HL-60/S4 treated with retinoic acid at 250 ng/mL for 4 days and 3 days (cell line): ENCODE data around the gene KRT37.

Experiments used
- in situ Hi-C: fragments of 300-500 bp; cut with MboI; formaldehyde crosslinking; loops from 2 replicates; pipeline ENCODE4 v1.7.0; 2022; ENCODE audit warnings: low sequenced_read_pairs

The KRT37 gene

DNA sequence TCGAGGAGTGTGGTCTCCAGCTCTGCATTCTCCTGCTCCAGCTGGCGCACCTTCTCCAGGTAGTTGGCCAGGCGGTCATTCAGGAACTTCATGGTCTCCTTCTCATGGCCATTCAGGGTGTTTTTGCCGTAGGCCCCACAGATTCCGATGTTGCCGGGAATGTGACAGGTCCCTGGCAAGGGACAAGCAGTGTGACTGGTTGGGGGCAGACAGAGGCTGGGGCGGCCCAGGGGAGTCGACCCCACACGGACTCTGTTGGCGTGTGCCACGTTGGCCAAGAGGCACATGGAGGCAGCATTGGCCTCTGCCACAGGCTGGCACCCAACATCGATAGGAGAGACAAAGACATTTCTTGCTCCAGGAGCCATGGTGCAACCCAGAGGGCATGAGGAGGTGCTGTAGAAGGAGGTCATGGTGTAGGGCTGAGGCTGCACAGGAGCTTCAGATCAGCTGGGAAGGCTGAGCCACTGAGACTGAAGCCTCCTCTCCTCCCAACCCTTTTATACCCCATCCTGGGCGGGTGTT, at the start of gene KRT37:
TSS of gene KRT37 (minus strand) at position 475 of the 525 bp plus-strand sequence. CDS start at position 413, 62 bp downstream.
- in situ Hi-C loops, result no loop called here

GRCh38 chr17:41468346-41468745, 44.0 kb upstream of the KRT37 start:
- in situ Hi-C loops, result no loop called here

DNA sequence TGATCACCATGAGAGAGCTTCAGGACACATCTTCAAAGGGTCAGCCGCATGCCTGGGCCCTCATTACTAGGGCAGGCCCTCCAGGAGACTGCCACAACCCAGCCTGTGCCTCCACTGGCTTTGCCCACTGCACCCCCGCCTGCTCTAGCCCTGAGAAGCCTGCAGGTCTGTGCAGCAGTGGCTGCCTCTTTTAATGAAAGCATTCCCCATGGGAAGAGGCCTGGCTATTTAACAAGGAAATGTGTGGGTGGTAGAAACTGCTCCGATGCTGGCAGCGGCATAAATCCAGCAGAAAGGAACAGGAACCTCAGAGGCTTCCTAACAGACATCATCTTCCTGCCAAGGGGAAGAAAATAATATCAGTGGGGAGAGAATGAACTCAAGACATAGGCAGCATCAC, 43.2 kb upstream of the KRT37 start:
- in situ Hi-C loops, result no loop called here

- in situ Hi-C loops, result no loop called here
Observed at GRCh38 chr17:41466988-41467387, 42.6 kb upstream of the KRT37 start, which contains the start of gene KRT32. Gene KRT32, minus strand, starts transcription at chr17:41467386. Its CDS starts 61 bp downstream, at chr17:41467325.

GRCh38 chr17:41464682-41465081, 40.3 kb upstream of the KRT37 start:
- in situ Hi-C loops, result no loop called here

DNA sequence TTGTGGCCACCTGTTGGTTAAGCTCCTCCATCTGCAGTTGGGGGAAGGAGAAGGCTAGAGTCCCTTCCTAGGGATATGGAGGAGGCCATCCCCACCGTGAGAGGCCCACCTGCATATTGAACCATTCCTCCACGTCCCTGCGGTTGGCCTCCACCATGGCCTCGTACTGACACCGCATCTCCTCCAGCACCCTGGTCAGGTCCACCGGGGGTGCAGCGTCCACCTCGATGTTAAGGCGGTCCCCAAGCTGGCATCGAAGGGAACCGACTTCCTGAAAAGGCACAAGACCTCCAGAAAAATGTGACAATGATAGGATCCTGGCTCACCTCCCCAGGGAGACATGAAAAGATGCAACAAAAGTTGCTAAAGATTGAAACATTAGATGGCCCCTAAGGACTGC, 39.8 kb upstream of the KRT37 start:
- in situ Hi-C loops, result no loop called here

- in situ Hi-C loops, result no loop called here
Observed at GRCh38 chr17:41463746-41464145, 39.4 kb upstream of the KRT37 start.

GRCh38 chr17:41462705-41463104, 38.3 kb upstream of the KRT37 start:
- in situ Hi-C loops, result no loop called here

DNA sequence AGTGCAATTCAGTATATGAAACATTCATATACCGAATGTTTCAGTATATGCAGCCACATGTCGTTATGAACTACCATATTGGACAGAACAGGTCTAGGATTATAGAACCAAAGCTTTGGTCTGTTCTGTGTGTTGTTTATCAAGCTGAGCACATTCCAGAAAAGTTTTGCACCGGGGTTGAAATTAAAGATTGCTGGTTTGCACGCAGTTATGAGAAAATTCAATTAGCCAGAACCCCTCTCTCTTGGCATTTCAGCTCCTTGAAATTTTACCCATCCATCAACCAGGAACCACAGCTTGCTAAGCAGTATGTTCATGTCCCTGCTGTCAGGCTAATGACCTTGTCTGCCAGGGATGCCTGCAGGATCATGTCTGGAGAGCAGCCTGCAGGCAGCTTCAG, 33.3 kb upstream of the KRT37 start:
- in situ Hi-C loops, result no loop called here

DNA sequence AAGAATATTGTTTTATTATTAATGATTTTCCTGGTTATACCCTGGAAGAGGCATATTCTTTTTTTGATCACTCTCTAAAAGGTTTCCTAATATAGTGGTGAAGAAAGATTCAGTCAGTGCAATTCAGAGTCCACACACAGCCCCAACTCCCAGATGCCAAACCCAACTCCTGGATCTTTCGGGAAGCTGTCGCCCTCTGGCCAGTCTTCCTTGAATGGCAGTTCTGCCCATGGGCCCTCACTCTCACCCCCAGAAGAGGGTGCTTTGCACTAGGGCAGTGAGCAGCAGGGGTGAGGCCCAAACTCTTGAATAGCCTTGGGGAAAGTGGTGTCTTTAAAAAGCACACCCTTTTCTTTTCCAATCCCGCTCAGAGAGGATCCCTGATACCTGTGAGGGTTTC, 31.8 kb upstream of the KRT37 start:
- in situ Hi-C loops, result no loop called here

DNA sequence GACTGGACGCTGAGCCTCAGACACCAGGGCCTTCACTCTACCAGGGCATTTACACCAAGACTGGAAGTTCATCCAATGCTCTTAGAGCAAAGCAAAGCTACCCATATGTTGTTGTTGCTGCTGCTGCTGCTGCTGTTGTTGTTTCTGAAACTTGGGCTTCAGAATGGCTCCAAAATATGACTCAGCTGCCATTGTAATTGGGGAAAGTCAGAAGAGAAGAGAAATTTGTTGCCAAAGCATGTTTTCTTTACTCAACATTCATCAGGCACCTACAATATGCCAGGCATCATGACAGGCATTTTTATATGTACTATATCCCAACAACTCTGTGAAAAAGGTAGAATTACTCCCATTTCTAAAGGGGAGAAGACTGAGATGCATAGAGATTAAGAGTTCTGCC, 30.9 kb upstream of the KRT37 start:
- in situ Hi-C loops, result no loop called here

DNA sequence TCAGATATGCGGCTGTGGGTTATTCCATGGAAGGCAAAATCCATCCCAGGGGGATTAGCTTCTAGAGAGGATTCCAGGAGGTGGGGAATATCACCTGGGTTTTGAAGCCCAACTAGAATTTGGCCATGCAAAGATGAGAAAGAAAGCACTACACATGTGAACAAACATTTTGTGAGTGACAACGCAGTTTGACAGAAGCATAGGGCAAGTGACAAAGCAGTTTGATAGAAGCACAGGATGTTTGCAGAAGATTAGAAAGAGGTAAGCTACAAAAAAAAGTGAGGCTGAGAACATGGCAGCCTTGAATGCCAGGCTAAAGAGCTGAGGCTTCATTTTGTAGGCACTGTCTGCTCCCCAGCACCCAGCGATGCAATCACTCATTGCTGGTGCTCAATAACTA, 28.7 kb upstream of the KRT37 start:
- in situ Hi-C loops, result no loop called here

- in situ Hi-C loops, result no loop called here
Observed at GRCh38 chr17:41452281-41452680, 27.9 kb upstream of the KRT37 start.

- in situ Hi-C loops, result no loop called here
Observed at GRCh38 chr17:41451154-41451728, 26.9 kb upstream of the KRT37 start.

- in situ Hi-C loops, result no loop called here
Observed at GRCh38 chr17:41449008-41449407, 24.6 kb upstream of the KRT37 start.

DNA sequence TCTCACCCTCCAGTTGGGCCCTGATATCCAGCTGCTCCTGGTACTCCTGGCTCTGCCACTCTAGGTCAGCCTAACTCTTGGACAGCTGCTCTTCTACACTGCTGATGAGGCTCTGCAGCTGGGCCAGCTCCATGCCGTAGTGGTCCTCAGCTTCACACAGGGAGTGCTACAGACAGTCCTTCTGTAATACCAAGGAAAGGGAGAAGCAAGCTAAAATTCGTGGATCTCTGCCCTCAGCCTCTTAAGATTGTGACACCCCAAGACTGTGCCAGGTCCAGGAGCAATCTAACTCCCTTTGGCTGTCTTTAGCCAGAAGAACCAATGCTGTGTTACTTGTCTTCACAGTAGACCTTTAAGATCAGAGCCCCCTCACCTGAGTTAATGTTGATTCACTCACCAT, 24.1 kb upstream of the KRT37 start:
- in situ Hi-C loops, result no loop called here

- in situ Hi-C loops, result no loop called here
Observed at GRCh38 chr17:41446806-41447205, 22.4 kb upstream of the KRT37 start.

DNA sequence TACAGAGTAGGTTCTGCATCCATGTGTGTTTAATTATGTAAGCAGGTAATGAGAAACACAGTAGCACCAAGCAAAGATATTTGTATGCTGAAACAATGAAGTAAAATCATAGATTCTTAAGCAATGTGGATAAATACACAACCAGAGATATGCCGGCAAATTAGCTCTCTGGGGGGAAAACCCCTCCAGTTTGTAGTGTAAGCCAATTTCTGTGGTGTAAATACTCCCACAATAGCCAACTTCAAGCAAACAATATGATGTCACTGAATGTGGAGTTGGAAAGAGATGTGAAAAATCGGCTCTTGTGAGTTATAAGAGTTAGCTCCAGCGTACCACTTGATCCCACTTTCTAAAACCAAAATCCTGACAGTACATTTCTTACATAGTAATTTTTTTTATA, 20.3 kb upstream of the KRT37 start:
- in situ Hi-C loops, result no loop called here

DNA sequence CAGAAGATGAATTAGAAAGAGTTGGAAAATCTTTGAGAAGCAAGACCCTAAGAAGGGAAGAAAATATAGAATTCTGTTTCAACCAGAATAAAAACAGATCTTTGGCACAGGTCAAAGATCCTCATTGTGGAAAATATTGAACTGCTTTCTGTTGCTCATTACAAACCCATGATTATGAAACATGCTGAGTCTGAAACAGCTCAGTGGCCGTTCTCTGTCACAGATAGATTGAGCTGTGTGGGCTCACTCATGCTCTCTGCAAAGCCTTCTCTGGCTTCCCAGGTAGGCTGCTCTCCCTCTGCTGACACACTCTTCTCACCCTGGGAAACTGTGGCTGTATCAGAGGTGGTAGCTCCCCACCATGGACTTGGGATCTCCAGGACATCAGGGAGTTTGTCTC, 19.8 kb upstream of the KRT37 start:
- in situ Hi-C loops, result no loop called here

DNA sequence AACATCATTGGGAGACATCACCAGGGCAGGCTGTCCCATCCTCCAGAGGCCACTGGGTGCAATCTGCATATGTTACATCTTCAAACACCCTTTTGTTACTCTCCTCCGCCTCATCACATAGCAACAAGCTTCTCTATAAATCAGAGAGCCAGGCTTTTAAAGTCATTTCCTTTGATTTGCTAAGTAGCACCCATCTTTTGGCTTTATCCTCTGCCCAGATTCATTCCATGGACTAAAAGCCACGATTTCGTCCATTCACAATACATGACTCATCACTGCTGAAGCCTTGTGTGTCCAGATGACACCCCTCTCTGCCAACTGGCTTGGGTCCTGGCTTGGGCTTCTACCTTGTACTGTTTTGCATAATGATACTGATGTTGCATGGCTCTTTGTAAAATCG, 18.4 kb upstream of the KRT37 start:
- in situ Hi-C loops, result no loop called here

- in situ Hi-C loops, result no loop called here
Observed at GRCh38 chr17:41440531-41441033, 16.2 kb upstream of the KRT37 start, which contains the start of gene KRT38. Gene KRT38, minus strand, starts transcription at chr17:41440983. Its CDS starts 62 bp downstream, at chr17:41440921.

GRCh38 chr17:41439375-41439774, 15.0 kb upstream of the KRT37 start:
- in situ Hi-C loops, result no loop called here

- in situ Hi-C loops, result no loop called here
Observed at GRCh38 chr17:41437769-41438168, 13.4 kb upstream of the KRT37 start.
